Ascending aorta (tissue), 2 donors: ENCODE results near the gene ANKRD44. TPM values are rescaled to one million over a fixed set of nuclear protein-coding genes. Genes with fewer than 3 reads are reported as not detected.

Source experiments
- DNase-seq, 2 donors: peaks; one replicate each; pipeline ENCODE4 v3.0.0-alpha.2; 2019; ENCODE audit warnings: low spot score in 2 of 2
- H3K27ac ChIP-seq, 2 donors: fragments of 200-600 bp; sonication (generic); one replicate each; pipeline ENCODE4 v1.5.1; 2016 to 2017; ENCODE audit warnings: mild to moderate bottlenecking in 1 of 2
- H3K27me3 ChIP-seq: fragments of 200-600 bp; sonication (generic); one replicate; pipeline ENCODE4 v1.5.1; 2017
- H3K36me3 ChIP-seq, 2 donors: fragments of 200-600 bp; sonication (generic); one replicate each; pipeline ENCODE4 v1.5.1; 2016
- H3K4me1 ChIP-seq, 2 donors: fragments of 200-600 bp; sonication (generic); one replicate each; pipeline ENCODE4 v1.5.1; 2016 to 2017; ENCODE audit warnings: mild to moderate bottlenecking in 1 of 2
- H3K4me3 ChIP-seq, 2 donors: fragments of 200-600 bp; sonication (generic); one replicate each; pipeline ENCODE4 v1.5.1; 2016 to 2017; ENCODE audit warnings: mild to moderate bottlenecking in 1 of 2
- H3K9me3 ChIP-seq, 2 donors: fragments of 200-600 bp; sonication (generic); one replicate each; pipeline ENCODE4 v1.5.1; 2016
- CTCF ChIP-seq, 3 experiments: fragments of 200-600 bp in 2 of 3; fragments of 450-650 bp in 1 of 3; sonication (generic) in 2 of 3; IDR thresholded peaks; one replicate each; pipeline ENCODE4 v1.5.1; 2016 to 2019; ENCODE audit warnings: antibody characterized with exemption in 3 of 3, mild to moderate bottlenecking in 1 of 3, moderate library complexity in 1 of 3
- intact Hi-C: fragments of 100-400 bp; cut with DNase I; formaldehyde crosslinking; loops from one replicate; pipeline ENCODE4 v1.15.1; 2023
- total RNA-seq: library from RNA; depleted of rRNA; stranded (reverse); fragments of >200 nt; gene quantifications from one replicate; pipeline ENCODE4 v1.1.0, GENCODE V29; 2016

ANKRD44 gene
- total RNA-seq, 1 donor from 2014 or later = 66.3 TPM

GRCh38 chr2:197007716-197008628 lies 302.6 kb downstream of the ANKRD44 start:
- H3K27me3 ChIP-seq = no peaks in the 10 kb centered on the region
- no peak for DNase-seq
- no peaks in the 10 kb centered on the region for H3K4me1 ChIP-seq
- intact Hi-C loops = no loop called here
- no peak for TF ChIP-seq CTCF (IDR thresholded peaks at IDR 0.05)
- H3K9me3 ChIP-seq = no peaks in the 10 kb centered on the region
- H3K4me3 ChIP-seq = no peak overlapping the region
- no peak overlapping the region for H3K27ac ChIP-seq
- H3K36me3 ChIP-seq = peaks cover 11 to 18% of the 10 kb centered on the region in 2 donors

DNA sequence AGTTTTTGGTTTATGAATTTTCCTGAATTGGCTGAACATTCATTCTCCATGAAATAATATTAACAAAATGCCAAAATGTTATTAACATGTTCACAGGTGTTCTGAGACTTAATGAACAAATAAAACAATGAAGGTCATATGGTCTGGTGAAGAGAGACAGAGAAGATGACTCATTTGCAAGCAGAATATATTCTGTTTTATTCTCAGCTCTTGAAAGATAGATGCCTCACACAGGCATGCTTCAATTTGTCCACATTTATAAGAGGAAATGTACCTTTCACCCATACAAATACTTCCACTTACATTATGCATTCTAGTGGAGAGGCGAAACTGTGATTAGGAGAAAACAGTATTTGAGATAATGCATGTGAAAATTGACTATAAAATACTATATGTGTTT lies 308.7 kb downstream of the ANKRD44 start:
- Histone ChIP-seq H3K4me3 (no peak overlapping the region), H3K27ac (no peak overlapping the region), H3K9me3 (no peaks in the 10 kb centered on the region), H3K27me3 (no peaks in the 10 kb centered on the region), H3K36me3 (peaks cover 34 to 42% of the 10 kb centered on the region in 2 donors), H3K4me1 (no peaks in the 10 kb centered on the region)
- TF ChIP-seq CTCF (IDR thresholded peaks at IDR 0.05) = no peak
- no peak for DNase-seq
- intact Hi-C loops = no loop called here

DNA sequence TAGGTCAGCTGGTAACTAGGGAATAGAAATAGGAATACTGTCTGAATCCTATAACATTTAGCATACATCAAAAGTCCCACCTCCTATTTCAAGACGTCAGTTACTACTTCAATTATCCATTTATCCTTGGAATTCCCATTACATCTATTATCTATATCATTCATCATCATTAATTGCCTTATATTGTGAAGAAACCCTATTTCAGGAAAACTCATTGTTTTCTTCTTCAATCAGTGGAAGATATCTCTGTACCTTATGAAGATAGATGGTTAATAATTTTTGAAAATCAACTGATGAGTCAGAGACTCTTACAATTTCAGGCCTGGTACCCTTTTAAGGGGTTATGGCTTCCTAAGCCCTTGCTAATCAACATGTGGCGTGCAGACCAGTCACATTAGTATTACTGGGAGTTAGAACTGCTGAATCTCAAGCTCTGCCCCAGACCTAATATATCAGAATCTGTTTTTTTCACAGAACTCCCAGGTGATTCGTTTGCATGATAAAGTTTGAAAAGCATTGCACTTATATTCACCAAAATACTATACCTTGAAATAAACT lies 314.7 kb downstream of the ANKRD44 start:
- no peak for DNase-seq
- Histone ChIP-seq H3K9me3 (no peaks in the 10 kb centered on the region), H3K4me1 (no peaks in the 10 kb centered on the region), H3K4me3 (no peak overlapping the region), H3K27me3 (no peaks in the 10 kb centered on the region), H3K36me3 (peaks cover 31 to 37% of the 10 kb centered on the region in 2 donors), H3K27ac (no peak overlapping the region)
- TF ChIP-seq CTCF (IDR thresholded peaks at IDR 0.05) = no peak
- intact Hi-C loops = no loop called here

DNA sequence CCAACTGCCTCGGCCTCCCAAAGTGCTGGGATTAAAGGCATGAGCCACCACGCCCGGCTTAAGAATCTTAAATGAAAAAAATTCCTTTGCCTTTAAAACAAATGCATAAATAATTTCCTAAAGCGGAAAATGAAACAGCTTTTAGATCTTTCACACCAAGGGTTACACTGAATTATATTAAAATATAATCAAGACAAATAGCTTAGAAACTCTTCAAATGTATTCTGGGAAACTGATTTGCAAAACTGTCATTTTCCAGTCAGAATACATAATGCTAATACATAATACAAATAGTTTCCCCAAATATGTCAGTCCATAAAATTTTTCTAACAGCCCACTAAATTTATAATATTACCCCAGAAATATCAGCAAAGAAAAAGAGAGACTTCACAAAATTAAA lies 315.8 kb downstream of the ANKRD44 start:
- H3K4me3 ChIP-seq = no peak overlapping the region
- H3K9me3 ChIP-seq = no peaks in the 10 kb centered on the region
- no peaks in the 10 kb centered on the region for H3K27me3 ChIP-seq
- H3K27ac ChIP-seq = no peak overlapping the region
- TF ChIP-seq CTCF (IDR thresholded peaks at IDR 0.05) = no peak
- intact Hi-C loops = no loop called here
- H3K36me3 ChIP-seq = peaks cover 28 to 34% of the 10 kb centered on the region in 2 donors
- no peaks in the 10 kb centered on the region for H3K4me1 ChIP-seq
- DNase-seq = no peak

- intact Hi-C loops = no loop called here
- Histone ChIP-seq H3K4me3 (no peak overlapping the region), H3K27ac (no peak overlapping the region), H3K27me3 (no peaks in the 10 kb centered on the region), H3K9me3 (no peaks in the 10 kb centered on the region), H3K36me3 (peaks cover 22 to 30% of the 10 kb centered on the region in 2 donors), H3K4me1 (no peaks in the 10 kb centered on the region)
- TF ChIP-seq CTCF (IDR thresholded peaks at IDR 0.05) = no peak
- DNase-seq = no peak
Observed at GRCh38 chr2:196993617-196994016, 317.0 kb downstream of the ANKRD44 start.
